Activated CD8-positive, alpha-beta memory T cell treated with anti-CD3 and anti-CD28 coated beads, Interleukin-2, amount 50 U/mL, for 24 hours (primary cell): ENCODE measurements around the gene ZNF672.

ENCODE experiments used
- DNase-seq: peaks from one replicate; pipeline ENCODE4 v3.0.0-alpha.2; 2020; ENCODE audit errors: extremely low read depth

ZNF672 gene

DNA sequence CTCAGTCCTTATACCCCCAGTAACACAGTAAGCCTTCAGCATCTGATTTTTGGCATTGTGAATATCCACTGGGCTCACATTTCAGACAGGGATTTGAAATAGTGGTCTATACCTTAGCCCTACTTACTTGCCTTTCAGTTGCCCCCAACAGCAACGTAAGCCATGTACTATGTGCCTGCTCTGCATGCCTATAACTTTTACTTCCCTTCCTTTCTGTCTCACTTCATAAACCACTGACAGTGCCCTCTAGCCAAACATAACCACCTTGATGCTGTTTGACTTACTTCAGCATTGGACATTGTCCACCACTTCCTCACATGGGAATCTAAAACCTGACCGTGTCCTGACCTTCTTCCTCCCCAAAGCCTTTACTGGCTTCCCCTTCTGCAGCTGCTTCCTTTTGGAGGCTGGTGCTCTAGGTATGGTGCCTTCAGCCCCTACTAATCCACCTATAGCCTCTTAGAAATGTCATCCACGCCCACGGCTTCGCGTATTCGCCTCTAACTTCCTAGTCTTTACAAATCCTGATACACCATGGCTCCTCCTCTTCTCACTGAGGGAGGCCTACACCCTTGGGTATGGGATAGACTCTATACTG, 3.6 kb upstream of the ZNF672 start:
- DNase-seq: no peak

- DNase-seq: no peak
Observed at GRCh38 chr1:248837045-248837780, 811 bp upstream of the ZNF672 start.

DNA sequence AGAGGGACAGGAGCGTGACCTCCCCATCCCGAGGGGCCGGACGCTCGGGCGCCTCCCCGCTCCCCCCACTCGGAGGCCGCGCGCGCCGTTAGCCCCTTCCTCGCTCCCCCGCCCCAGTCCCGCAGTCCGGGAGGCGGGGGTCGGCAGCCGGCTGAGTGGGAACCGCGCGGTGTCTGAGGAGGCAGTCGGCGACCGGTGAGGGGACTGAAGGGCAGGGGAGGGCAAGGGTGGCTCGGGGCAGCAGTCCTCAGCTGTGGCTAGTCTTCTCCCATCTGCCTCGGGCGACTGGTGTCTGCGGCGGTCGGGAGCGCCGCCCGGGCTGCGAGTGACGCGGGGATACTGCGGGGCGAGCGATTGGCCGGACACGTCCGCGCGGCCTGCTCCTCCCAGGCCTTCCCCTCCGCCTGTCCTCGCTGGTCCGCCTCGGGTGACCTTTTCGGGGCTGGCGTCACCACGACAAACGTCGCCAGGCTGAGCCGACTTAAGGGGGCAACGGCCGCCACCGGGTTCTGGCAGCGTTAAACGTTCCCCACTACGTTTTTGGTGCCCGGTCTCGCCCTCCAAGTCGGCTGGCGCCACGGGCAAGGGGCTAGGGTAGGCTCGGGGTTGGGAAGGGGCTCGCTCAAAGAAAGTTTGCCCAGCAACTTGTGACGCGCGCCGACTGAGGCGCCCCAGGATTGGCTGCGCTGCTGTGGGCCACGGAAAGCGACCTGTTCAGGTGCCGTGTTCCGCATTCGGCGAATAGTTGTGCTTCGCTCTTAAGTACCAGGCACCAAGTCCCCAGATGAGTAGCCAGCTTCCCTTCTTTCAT, 538 bp downstream of the ZNF672 start:
- no peak for DNase-seq

DNA sequence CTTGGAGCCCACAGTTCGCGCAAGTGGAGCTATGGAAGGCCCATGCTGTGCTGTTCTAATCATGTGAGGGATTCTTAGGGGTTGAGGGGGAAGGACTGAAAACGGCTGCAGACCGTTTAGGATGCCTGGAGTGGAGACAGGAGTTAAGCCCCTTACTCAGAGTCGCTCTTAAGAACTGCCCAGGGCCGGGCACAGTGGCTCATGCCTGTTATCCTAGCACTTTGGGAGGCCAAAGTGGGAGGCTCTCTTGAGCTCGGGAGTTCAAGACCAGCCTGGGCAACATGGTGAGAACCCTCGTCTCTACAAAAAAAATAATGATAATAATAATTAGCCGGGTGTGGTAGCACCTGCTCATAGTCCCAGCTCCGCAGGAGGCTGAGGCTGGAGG, 1.1 kb downstream of the ZNF672 start:
- DNase-seq: no peak

DNA sequence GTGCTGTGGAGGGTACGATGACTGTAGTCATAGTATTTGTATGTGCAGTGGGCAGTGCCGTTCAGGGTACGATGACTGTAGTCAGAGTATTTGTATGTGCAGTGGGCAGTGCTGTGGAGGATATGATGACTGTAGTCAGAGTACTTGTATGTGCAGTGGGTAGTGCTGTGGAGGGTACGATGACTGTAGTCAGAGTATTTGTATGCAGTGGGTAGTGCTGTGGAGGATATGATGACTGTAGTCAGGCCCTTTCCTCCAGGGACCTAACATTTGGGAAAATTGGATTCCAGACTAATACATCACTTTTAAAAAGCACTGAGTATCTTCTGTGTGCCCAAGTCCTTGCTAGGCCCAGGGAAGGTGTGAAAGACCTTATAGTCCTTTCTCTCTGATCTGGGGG, 2.9 kb downstream of the ZNF672 start:
- no peak for DNase-seq

DNA sequence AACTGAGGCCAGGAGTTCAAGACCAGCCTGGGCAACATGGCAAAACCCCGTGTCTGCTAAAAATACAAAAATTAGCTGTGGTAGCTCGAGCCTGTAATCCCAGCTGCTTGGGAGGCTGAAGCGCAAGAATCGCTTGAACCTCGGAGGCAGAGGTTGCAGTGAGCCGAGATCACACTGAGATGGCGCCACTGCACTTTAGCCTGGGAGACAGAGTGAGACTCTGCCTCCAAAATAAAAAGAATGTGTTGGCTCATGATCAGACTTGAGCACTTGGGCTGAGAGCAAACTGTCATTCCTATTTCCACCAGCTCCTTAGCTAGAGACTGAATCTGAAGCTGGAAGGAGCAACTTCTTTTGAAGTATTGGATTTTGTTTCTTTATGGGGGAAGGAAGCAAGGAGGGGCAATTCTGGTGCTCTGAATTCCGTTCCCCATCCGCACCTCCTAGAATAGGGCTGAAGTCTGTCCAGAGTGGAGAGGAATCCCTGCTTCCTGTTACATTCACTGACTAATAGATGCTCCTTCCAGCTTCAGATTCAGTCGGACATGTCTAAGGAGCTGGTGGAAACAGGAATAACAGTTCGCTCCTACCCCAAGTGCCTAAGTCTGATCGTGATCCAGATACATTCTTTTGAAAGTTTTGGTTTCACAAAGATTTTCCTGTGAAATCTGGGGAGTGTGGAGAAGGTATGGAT, 3.8 kb downstream of the ZNF672 start:
- no peak for DNase-seq

GRCh38 chr1:248842781-248843331, 4.8 kb downstream of the ZNF672 start:
- no peak for DNase-seq

DNA sequence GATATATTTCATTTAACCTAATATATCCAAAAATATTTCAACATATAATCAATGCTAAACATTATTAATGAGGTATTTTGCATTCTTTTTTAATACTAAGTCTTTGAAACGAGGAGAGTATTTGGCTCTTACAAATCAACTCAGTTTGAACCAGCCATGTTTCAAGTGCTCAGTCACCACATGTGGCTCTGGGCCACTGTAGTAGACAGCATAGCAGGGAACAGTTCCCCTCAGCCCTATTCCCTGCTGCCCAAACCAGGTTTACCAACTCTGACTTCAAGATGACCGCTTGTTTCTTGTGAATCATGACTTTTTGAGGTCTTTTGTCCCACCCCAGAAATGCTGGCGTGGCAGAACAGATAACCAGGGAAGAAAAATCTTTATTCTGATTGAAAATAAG, 5.7 kb downstream of the ZNF672 start:
- no peak for DNase-seq

GRCh38 chr1:248844526-248844925, 6.5 kb downstream of the ZNF672 start:
- DNase-seq: no peak

- no peak for DNase-seq
Observed at GRCh38 chr1:248847181-248847955, 9.3 kb downstream of the ZNF672 start.

DNA sequence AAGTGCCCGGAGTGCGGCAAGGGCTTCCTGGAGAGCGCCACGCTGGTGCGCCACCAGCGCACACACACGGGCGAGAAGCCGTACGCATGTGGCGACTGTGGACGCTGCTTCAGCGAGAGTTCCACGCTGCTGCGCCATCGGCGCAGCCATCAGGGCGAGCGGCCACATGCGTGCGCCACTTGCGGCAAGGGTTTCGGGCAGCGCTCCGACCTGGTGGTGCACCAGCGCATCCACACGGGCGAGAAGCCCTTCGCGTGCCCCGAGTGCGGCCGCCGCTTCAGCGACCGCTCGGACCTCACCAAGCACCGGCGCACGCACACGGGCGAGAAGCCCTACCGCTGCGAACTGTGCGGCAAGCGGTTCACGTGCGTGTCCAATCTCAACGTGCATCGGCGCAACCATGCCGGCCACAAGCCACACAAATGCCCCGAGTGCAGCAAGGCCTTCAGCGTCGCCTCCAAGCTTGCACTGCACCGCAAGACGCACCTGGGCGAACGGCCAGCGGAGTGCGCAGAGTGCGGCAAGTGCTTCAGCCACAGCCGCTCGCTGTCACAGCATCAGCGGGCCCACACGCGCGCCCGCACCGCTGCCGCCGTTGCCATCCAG, 10.0 kb downstream of the ZNF672 start:
- no peak for DNase-seq

DNA sequence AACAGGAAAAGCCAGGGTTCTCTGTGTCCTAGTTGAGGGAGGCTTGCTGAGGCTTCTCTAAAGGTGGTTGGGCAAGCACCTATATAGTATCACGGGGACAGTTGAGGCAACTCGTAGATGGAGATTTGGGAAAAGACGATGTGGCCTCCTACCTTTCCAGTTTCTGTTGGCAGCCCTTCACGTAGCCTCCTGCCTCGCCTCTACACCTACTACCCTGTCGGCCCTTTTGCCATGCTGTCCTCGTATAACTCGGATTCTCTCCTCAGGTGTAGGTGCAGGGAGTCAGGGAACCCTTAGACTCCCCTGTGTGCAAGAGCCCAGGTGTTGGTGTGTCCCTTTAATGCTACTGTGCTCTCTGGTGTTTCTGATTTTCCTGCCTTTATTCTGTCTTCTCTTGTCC, 10.6 kb downstream of the ZNF672 start:
- no peak for DNase-seq

DNA sequence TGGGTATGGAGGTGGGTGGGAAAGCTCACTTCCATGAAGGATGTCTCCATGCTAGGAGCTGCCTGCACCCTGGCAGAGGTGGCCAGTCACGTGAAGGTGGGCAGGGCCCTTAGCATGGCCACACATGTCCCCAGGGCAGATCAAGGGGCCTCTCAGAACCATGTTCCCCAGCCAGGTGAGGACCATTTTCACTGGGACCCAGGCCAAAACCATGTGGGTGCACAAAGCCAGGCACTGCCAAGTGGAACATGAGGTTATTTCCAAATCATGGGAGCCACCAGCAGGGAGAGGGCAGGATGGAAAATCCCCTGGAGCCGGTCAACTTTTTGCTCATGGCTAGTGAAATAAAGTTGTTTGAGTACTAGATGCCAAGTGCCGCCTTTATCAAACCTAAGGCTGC, 11.1 kb downstream of the ZNF672 start:
- DNase-seq: no peak

DNA sequence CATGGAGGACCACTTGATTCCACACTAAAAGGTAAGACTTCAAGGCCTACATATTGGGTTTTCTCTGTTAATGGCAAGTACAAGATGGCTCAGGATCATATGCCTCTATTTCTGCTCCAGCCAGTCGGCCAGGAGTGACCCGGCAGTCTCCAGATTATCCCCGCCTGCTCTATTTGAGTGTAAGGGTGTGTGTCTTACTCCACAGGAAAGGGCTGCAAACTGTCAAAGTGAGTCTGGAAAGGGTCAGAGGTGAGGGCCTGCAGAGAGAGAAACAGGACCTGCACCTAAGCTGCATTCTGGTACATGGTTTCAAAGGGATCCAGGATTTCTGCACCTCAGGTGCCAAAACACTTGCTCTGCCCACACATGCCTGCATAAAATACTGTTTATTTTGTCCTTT, 11.6 kb downstream of the ZNF672 start:
- DNase-seq: no peak

DNA sequence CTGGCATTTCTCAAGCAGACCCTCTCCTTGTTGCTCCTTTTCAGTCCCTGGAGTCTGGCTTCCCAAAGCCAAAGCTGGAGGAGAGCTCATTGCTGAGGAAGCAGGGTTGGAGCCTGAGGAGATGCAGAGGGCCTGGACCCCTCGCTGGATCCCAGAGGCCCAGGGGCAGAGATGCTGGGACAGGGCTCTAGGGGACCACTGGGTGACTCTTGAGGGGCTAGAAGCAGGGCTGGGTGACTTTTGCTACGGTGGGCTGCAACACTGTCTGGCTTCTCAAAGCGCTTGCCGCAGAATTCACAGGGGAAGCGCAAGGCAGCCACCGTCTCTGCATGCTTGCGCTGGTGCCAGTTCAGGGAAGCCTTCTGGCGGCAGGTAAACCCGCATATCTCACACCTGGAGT, 12.1 kb downstream of the ZNF672 start:
- DNase-seq: no peak

GRCh38 chr1:248850536-248851251, 12.7 kb downstream of the ZNF672 start:
- DNase-seq: no peak

- DNase-seq: no peak
Observed at GRCh38 chr1:248851390-248851789, 13.4 kb downstream of the ZNF672 start.

GRCh38 chr1:248852481-248853405, 14.7 kb downstream of the ZNF672 start:
- no peak for DNase-seq
